HEK293 (cell line): Measurements from ENCODE around the gene ZNF365.

Source experiments
- CTCF ChIP-seq: fragments of 450-650 bp; formaldehyde crosslinking; IDR thresholded peaks from 2 replicates; pipeline ENCODE4 v1.5.1; 2016; ENCODE audit warnings: missing biosample characterization, missing genetic modification characterization
- PRDM6 ChIP-seq: fragments of 450-650 bp; formaldehyde crosslinking; IDR thresholded peaks from 2 replicates; pipeline ENCODE4 v1.5.1; 2017; ENCODE audit warnings: missing biosample characterization, missing genetic modification characterization
- TRIM28 ChIP-seq: IDR thresholded peaks from 2 replicates; pipeline ENCODE4 v1.6.1; 2011; ENCODE audit warnings: low read length, control low read depth, borderline replicate concordance
- YY1 ChIP-seq: fragments of 450-650 bp; formaldehyde crosslinking; IDR thresholded peaks from 2 replicates; pipeline ENCODE4 v1.5.1; 2018; ENCODE audit warnings: missing biosample characterization, missing genetic modification characterization
- ZBTB10 ChIP-seq: fragments of 450-650 bp; formaldehyde crosslinking; IDR thresholded peaks from 2 replicates; pipeline ENCODE4 v1.5.1; 2016; ENCODE audit warnings: missing biosample characterization, missing genetic modification characterization
- ZBTB17 ChIP-seq: fragments of 450-650 bp; formaldehyde crosslinking; IDR thresholded peaks from 2 replicates; pipeline ENCODE4 v1.5.1; 2016; ENCODE audit warnings: missing biosample characterization, missing genetic modification characterization
- TF ChIP-seq, protein P1 (sequence below): fragments of 450-650 bp; formaldehyde crosslinking; IDR thresholded peaks from 2 replicates; pipeline ENCODE4 v1.5.1; 2016; ENCODE audit warnings: missing biosample characterization, missing genetic modification characterization
- TF ChIP-seq, protein P2 (sequence below): IDR thresholded peaks from 2 replicates; pipeline ENCODE4 v1.6.1; 2011; ENCODE audit warnings: mild to moderate bottlenecking, low read depth, low read length, borderline replicate concordance
- TF ChIP-seq, protein P3 (sequence below): fragments of 450-650 bp; formaldehyde crosslinking; IDR thresholded peaks from 2 replicates; pipeline ENCODE4 v1.5.1; 2016; ENCODE audit warnings: missing biosample characterization, missing genetic modification characterization

GRCh38 chr10:62399211-62399610 is 25.0 kb downstream of the ZNF365 start:
- TF ChIP-seq ZBTB10 (no peak), CTCF (tag by site-specific recombination) (no peak), ZBTB17 (tag by site-specific recombination) (no peak), TRIM28 (no peak), PRDM6 (no peak), YY1 (no peak)
- TF ChIP-seq, protein P1, sequence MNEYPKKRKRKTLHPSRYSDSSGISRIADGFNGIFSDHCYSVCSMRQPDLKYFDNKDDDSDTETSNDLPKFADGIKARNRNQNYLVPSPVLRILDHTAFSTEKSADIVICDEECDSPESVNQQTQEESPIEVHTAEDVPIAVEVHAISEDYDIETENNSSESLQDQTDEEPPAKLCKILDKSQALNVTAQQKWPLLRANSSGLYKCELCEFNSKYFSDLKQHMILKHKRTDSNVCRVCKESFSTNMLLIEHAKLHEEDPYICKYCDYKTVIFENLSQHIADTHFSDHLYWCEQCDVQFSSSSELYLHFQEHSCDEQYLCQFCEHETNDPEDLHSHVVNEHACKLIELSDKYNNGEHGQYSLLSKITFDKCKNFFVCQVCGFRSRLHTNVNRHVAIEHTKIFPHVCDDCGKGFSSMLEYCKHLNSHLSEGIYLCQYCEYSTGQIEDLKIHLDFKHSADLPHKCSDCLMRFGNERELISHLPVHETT: no peak
- TF ChIP-seq, protein P2, sequence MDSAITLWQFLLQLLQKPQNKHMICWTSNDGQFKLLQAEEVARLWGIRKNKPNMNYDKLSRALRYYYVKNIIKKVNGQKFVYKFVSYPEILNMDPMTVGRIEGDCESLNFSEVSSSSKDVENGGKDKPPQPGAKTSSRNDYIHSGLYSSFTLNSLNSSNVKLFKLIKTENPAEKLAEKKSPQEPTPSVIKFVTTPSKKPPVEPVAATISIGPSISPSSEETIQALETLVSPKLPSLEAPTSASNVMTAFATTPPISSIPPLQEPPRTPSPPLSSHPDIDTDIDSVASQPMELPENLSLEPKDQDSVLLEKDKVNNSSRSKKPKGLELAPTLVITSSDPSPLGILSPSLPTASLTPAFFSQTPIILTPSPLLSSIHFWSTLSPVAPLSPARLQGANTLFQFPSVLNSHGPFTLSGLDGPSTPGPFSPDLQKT: no peak
- TF ChIP-seq, protein P3, sequence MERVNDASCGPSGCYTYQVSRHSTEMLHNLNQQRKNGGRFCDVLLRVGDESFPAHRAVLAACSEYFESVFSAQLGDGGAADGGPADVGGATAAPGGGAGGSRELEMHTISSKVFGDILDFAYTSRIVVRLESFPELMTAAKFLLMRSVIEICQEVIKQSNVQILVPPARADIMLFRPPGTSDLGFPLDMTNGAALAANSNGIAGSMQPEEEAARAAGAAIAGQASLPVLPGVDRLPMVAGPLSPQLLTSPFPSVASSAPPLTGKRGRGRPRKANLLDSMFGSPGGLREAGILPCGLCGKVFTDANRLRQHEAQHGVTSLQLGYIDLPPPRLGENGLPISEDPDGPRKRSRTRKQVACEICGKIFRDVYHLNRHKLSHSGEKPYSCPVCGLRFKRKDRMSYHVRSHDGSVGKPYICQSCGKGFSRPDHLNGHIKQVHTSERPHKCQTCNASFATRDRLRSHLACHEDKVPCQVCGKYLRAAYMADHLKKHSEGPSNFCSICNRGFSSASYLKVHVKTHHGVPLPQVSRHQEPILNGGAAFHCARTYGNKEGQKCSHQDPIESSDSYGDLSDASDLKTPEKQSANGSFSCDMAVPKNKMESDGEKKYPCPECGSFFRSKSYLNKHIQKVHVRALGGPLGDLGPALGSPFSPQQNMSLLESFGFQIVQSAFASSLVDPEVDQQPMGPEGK (tag by site-specific recombination): no peak
